Medulla oblongata (tissue), 1 donor: ENCODE measurements around the gene CHRNA9.

Experiments used
- DNase-seq: peaks from one replicate; pipeline ENCODE4 v3.0.0-alpha.2; 2015; ENCODE audit errors: extremely low spot score

CHRNA9 gene

DNA sequence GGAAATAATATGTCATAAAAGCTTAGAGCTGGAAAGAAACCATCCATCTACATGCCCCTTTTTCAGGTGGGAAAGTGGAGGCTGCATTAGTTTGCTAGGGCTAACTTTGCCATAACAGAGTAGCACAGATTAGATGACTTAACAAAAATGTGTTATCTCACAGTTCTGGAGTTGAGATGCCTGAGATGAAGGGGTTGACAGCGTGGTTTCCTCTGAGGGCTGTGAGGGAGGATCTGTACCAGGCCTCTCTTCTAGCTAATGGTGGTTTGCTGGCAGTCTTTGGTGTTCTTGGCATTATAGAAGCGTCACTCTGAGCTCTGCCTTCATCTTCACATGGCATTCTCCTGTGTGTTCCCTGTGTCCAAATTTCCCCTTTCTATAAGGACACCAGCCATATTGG lies 2.4 kb downstream of the CHRNA9 start:
- no peak for DNase-seq

GRCh38 chr4:40340030-40340429 lies 4.9 kb downstream of the CHRNA9 start:
- no peak for DNase-seq

GRCh38 chr4:40347472-40347871 lies 12.3 kb downstream of the CHRNA9 start:
- DNase-seq: no peak

DNA sequence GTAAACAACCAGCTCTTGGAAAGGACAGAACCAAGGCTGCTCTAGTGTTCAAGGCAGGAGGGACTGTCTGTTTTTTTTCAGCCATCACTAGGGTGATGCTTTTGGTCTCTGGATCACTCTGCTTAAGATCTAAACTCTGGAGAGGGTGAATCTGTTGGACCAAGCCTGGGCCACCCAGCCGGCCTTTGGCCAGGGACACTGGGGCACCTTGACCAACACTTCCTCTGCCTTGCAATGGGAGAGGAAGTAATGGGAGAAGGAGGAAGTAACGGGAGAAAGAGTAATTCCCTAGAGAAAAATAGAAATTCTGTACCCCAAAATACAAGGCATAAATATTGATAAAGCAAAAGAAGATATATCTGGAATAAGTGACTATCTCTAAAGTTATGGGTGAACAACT lies 12.9 kb downstream of the CHRNA9 start:
- no peak for DNase-seq

GRCh38 chr4:40349561-40350198 lies 14.5 kb downstream of the CHRNA9 start:
- DNase-seq: no peak

DNA sequence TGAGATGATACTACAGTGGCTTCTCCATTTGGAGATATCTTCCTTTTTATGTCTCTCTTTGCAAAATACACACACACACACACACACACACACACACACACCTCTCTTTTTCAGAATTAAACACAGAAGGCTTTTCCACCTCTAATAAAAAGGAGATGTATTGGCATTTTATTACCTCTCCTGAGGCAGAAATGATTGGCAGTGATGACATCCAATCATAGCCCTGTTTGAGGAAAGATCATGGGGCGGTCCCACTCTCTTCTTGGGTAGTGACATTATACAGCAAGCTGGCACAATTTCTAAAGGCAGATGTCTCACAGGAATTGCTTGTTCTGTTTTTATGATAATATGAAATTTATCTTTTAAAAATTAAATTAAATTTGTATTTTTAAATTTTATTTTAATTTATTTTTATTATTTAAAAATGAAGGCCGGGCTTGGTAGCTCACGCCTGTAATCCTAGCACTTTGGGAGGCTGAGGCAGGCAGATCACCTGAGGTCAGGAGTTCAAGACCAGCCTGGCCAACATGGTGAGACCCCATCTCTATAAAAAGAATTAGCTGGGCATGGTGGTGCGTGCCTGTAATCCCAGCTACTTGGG lies 15.6 kb downstream of the CHRNA9 start:
- DNase-seq: no peak

- no peak for DNase-seq
These were observed 19.0 kb downstream of the CHRNA9 start for GRCh38 chr4:40354158-40354557.

- no peak for DNase-seq
These were observed 20.0 kb downstream of the CHRNA9 start for GRCh38 chr4:40355131-40355530.

DNA sequence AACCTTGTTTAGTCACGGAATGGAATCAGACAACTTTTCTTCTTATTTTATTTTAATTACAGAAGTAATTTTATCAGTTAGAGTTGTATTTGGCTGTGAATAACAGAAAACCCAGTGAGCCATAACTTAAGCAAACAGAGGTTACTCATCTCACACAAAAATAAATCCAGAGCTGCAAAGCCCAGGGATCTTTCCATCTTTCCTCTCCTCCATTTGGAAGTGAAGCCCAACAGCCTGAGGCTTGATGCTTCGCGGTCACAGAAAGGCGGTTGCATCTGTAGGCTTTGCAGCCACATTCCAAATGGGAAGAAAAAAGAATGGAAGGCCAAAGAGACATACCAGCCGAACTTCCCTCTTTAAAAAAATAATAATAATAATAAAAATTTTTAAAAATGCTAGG lies 22.6 kb downstream of the CHRNA9 start:
- DNase-seq: no peak

DNA sequence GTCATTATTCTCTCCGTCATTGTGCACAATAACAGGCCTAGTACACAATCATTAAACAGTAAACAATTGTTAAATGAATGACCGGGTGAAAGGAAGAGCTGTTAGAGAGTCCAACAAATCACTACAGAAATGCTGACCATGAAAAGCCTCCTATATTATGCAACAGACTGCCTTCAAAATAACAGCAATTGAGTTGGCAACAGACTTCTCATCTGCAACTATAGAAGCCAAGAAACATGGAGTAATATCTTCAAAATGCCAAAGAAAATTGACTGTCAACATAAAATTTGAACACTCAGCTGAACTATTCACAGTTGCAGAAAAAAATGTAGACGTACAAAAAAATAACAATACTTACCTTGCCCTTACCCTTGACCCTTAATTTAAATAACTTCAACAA lies 26.2 kb downstream of the CHRNA9 start:
- no peak for DNase-seq

DNA sequence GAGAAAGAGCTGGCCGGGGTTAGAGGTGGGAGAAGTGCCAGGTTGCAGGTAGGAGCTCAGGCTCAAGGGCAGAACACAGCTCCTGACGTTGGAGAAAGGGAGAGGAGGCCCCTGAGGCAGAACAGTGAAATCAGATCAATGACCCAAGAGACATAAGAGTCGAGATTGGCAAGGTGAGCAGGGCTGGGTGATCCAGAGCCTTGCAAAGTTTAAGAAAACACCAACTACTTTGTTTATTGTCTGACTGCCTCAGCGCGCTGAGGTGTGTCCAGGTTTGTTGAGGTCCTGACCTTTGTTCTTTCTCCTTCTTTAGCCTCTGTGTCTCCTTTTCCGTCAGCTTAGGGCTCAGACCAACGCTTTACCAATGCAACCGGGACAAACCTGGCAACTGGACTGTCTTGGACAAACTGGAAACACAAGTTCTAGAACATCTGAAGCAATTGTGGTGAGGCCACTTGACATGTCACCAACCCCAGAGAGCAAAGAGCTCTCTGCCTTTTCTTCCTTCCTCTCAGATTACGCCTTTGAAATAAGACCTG lies 28.3 kb downstream of the CHRNA9 start:
- DNase-seq: no peak

GRCh38 chr4:40363945-40364344 lies 28.8 kb downstream of the CHRNA9 start:
- DNase-seq: no peak

- no peak for DNase-seq
These were observed 30.6 kb downstream of the CHRNA9 start for GRCh38 chr4:40365766-40366165.

- DNase-seq: no peak
These were observed 32.3 kb downstream of the CHRNA9 start for GRCh38 chr4:40367451-40367850.

DNA sequence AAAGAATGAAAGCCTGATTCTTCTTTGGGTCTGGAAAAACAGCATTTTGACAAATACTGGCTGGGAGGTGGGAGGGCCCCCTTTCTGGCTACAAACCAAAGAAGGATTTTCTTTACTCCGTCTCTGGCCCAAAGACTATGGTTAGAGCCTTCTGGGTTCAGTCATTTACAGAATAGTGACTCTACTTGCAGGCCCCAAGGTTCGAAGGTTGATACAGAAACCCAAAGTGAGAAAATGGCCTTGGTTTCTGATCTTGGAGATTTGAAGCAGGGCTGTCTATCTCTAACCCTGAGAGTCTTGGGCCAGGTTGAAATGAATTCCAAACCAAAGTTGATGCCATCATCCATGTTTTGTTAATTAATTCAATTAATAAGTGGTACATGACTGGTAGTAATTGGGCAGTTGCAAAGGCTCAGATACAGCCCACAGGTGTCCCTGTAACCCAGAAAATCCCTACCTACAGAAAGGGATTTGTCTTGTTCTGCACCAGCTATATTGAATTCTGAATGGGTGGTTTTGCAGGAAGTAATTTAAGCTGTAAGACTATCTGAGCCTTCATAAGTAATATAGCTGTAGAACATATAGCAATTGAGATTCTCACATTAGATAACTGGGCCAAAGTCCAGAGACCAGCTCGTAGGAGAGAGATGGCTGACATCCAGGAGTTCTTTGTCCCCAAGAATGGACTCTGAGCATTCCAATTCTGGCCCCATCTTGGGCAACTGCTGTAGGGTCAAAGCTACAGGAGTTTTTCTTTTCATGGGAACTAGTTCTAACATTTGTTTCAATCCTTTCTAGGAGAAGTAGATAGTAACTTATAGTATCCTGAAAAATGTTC lies 34.5 kb downstream of the CHRNA9 start:
- DNase-seq: no peak

GRCh38 chr4:40372651-40373050 lies 37.5 kb downstream of the CHRNA9 start:
- DNase-seq: no peak

GRCh38 chr4:40373636-40374035 lies 38.5 kb downstream of the CHRNA9 start:
- DNase-seq: no peak

- no peak for DNase-seq
These were observed 40.0 kb downstream of the CHRNA9 start for GRCh38 chr4:40375095-40375494.

DNA sequence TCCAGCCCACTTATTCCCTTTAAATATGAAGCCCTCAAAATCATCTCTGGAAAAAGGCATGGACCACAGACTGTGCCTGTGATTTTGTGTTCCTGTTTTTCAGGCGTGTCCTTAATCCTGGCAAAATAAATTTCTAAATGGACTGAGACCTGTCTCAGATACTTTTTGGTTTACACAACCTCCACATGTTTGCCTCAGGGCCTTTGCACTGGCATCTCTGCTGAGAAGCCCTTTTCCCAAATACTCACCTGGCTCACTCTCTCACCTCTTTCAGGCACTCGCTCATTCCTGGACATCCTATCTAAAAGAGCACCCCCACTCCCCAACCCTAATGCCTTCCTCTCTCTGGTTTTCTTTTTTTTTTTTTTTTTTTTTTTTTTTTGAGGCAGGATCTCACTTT lies 40.5 kb downstream of the CHRNA9 start:
- no peak for DNase-seq

DNA sequence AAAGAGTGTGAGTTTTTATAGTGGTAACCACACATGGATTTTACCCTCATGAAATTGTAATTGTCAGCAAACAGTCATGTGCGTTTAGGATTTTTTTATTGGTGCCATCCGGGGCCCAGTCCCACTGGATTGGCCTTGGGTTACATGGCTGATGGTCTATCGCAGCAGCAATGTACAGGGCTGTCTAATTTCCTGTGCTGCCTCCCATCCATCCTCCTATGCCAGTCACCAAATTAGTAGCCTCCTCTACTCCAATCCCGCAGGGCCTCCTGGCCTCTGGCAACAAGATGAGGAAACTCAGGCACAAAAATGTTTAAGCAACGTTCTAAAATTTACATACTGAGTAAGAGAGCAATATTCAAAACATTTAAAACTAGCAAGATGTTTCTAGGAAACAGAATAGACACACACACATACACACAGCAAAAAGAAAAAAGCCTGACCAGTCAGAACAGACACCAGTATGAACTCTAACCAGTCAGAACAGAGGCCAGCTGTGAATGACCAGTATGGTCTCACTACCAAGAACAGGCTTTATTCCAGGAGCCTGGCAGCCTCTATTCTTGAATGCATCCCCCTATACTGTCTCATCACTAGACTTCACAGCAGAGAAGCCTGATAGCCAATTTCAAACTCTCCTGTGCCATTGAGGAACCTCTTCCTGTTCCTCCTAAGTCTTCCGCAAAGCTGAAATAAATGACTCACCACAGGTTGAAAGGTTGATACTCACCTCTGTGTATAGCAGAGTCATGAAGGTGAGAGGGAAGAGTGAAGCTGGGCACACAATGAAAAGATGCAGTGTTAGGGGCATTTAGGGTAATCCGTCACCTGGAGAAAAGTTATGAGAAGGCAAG lies 42.6 kb downstream of the CHRNA9 start:
- DNase-seq: no peak

DNA sequence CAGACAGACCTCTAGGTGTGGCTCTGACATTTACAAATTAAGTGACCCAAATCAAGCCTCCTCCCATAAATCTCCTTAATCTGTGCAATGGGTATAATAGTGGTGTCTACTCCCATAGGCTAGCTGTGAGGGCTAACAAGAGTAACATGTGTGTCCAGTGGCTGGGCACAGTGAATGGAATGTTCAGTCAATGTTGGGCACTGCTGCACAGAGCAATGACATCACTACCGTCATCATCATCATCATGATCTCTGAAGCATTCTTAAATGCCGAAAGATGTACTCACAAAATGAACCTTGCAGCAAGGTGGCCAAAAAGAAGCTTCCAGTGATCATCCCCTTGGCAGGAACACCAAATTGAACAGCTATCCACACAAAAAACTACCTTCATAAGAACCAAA lies 43.5 kb downstream of the CHRNA9 start:
- DNase-seq: no peak

- DNase-seq: no peak
These were observed 44.1 kb downstream of the CHRNA9 start for GRCh38 chr4:40379248-40379647.
